Ectodermal cell (in vitro differentiated cells): ENCODE data around the gene ARID2.

Experiments used
- H3K27ac ChIP-seq: 2 replicates; pipeline ENCODE4 v1.7.0; 2013; ENCODE audit warnings: mild to moderate bottlenecking, low read depth, low read length; ENCODE audit not compliant: insufficient read depth, poor library complexity, severe bottlenecking
- H3K27me3 ChIP-seq: 2 replicates; pipeline ENCODE4 v1.7.0; 2013; ENCODE audit warnings: mild to moderate bottlenecking, low read length; ENCODE audit not compliant: insufficient read depth, control insufficient read depth, poor library complexity, severe bottlenecking
- H3K36me3 ChIP-seq: one replicate; pipeline ENCODE4 v1.7.0; 2013; ENCODE audit warnings: low read length; ENCODE audit not compliant: control insufficient read depth, insufficient read depth
- H3K4me1 ChIP-seq: one replicate; pipeline ENCODE4 v1.7.0; 2013; ENCODE audit warnings: low read length; ENCODE audit not compliant: control insufficient read depth, insufficient read depth
- H3K4me3 ChIP-seq: 2 replicates; pipeline ENCODE4 v1.7.0; 2013; ENCODE audit warnings: low read depth, low read length, control low read depth; ENCODE audit not compliant: insufficient read depth
- H3K9me3 ChIP-seq: 2 replicates; pipeline ENCODE4 v1.7.0; 2013; ENCODE audit warnings: mild to moderate bottlenecking, low read length, moderate library complexity; ENCODE audit not compliant: control insufficient read depth
- WGBS, 2 experiments: methylation state at CpG; one replicate each; pipeline ENCODE4 v1.1.7; 2013; ENCODE audit warnings: missing lambda C conversion rate in 2 of 2; 5-methylcytosine and 5-hydroxymethylcytosine counted together

Gene ARID2

DNA sequence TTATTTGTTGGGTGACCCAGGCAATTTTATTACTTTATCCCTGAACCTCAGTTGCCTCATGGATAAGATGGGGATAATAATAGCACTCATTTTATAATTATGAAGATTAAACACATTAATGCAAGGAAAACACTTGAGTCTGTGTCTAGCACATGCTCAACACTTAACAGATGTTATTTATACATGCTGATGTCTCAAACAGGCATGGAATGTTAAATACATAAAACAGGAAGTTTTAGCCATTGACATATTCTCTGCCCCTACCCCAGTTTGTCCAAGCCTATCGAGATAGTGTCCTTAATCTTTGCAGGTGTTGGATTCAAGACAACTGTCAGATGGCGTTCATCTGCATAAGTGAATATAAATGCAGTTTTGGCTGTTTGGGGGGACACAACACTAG, 151.0 kb downstream of the ARID2 start:
- peaks cover 15% of the 10 kb centered on the region for H3K36me3 ChIP-seq
- H3K27ac ChIP-seq: no peak overlapping the region
- H3K27me3 ChIP-seq: no peaks in the 10 kb centered on the region
- no peaks in the 10 kb centered on the region for H3K9me3 ChIP-seq
- 91 to 98% methylated on average over 2 of the region's 2 CpGs for WGBS, 2 experiments
- no peaks in the 10 kb centered on the region for H3K4me1 ChIP-seq
- no peak overlapping the region for H3K4me3 ChIP-seq

DNA sequence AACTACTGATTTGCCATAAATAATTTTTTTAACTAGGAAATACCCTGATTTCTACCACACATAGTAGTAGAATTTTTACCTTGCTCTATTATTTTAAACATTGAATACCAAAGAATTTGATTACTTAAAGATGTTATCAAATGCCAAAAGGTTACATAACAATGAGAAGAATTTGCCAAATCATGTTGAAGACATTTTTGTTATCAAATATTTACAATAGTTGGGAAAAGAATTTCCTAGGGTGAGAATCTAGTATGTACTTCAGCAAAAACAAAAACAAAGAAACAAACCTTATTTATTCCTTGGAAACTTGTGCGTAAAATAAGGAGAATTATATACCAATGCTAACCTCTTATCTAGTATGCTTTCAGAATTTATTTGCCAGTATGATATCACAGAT, 153.7 kb downstream of the ARID2 start:
- Histone ChIP-seq H3K4me1 (no peaks in the 10 kb centered on the region), H3K27ac (no peak overlapping the region), H3K4me3 (no peak overlapping the region), H3K27me3 (no peaks in the 10 kb centered on the region), H3K36me3 (peaks cover 15% of the 10 kb centered on the region), H3K9me3 (no peaks in the 10 kb centered on the region)
- WGBS, 2 experiments: 100% methylated on average over 1 of the region's 1 CpG; no CpG with 5 or more reads in 1 of the 2 experiments

DNA sequence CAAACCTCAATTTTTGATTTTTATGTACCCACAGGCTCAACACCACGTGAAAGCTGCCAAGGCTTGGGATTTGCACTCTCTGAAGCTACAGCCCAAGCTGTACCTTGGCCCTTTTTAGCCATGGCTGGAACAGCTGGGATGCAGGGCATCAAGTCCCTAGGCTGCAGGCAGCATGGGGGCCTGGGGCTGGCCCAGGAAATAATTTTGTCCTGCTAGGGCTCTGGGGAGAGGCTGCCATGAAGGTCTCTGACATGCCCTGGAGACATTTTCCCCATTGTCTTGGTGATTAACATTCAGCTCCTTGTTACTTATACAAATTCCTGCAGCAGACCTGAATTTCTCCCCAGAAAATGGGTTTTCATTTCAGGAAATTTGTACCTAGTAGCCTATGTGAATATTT, 157.2 kb downstream of the ARID2 start:
- H3K9me3 ChIP-seq: no peaks in the 10 kb centered on the region
- H3K27ac ChIP-seq: no peak overlapping the region
- H3K4me1 ChIP-seq: no peaks in the 10 kb centered on the region
- no peaks in the 10 kb centered on the region for H3K27me3 ChIP-seq
- WGBS, 2 experiments: 95% methylated on average over 1 of the region's 1 CpG
- H3K4me3 ChIP-seq: no peak overlapping the region
- H3K36me3 ChIP-seq: peaks cover 9% of the 10 kb centered on the region

DNA sequence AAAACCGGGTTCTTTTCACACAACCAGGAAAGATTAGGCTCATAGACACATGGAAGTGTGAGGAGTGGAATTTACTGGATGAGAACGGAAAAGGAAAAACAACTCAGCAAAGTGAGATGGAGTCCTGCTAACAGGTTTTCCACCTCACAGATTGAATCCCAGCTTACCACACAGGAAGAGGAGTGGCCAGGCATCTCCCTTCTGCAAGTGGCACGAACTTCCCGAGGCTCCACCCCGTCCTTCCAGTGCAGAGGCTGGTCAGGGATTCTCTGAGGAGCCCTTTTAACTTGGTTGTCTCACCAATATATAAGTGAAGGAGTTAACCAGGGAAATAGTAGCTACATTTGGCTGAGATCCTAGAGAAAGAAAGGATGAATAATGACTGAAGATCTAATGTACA, 158.0 kb downstream of the ARID2 start:
- H3K4me3 ChIP-seq: no peak overlapping the region
- WGBS, 2 experiments: 81 to 96% methylated on average over 5 of the region's 5 CpGs
- peaks cover 9% of the 10 kb centered on the region for H3K36me3 ChIP-seq
- no peaks in the 10 kb centered on the region for H3K27me3 ChIP-seq
- no peaks in the 10 kb centered on the region for H3K9me3 ChIP-seq
- no peak overlapping the region for H3K27ac ChIP-seq
- H3K4me1 ChIP-seq: no peaks in the 10 kb centered on the region

DNA sequence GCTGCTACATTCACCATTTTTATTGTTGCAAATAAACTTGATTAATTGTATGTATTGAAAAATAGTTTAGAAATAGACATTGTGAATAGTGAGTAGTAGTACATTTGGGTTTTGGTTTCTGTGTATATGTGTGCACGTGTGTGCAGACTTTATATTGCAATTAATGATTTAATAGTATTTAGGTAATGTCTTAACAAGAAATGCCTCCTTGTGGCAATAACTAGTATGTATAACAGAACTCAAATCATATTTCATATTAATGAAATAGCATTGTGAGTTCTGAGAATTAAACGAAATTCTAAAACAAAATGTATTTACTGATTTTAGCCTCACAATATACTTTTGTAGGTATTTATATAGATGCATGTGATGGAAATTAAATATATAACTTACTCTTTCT, 160.8 kb downstream of the ARID2 start:
- H3K36me3 ChIP-seq: peaks cover 9% of the 10 kb centered on the region

DNA sequence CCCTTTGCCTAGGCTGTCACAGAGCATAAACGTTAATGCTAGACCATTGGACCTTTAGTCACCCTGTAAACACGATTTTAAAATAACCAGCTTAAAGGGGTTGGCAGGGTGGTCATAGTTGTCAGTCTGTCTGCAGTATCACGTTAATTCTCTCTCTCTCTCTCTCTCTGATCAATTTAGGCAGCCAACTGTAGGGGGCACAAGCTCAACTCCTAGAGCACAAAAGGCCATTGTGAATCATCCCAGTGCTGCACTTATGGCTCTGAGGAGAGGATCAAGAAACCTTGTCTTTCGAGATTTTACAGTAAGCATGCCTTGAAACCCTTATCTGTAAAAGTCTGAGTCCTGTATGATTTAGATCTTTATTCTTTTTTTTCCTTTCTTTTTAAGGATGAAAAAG, 163.7 kb downstream of the ARID2 start:
- 51 to 55% methylated on average over 4 of the region's 4 CpGs for WGBS, 2 experiments
- Histone ChIP-seq H3K4me1 (no peaks in the 10 kb centered on the region), H3K4me3 (no peak overlapping the region), H3K36me3 (peaks cover 27% of the 10 kb centered on the region), H3K27me3 (no peaks in the 10 kb centered on the region), H3K9me3 (no peaks in the 10 kb centered on the region), H3K27ac (no peak overlapping the region)

More for the DNA sequence above, 160.8 kb downstream of the ARID2 start:
- Histone ChIP-seq H3K27me3 (no peaks in the 10 kb centered on the region), H3K9me3 (no peaks in the 10 kb centered on the region), H3K27ac (no peak overlapping the region), H3K4me1 (no peaks in the 10 kb centered on the region), H3K4me3 (no peak overlapping the region)
- 89 to 100% methylated on average over 1 of the region's 2 CpGs for WGBS, 2 experiments

DNA sequence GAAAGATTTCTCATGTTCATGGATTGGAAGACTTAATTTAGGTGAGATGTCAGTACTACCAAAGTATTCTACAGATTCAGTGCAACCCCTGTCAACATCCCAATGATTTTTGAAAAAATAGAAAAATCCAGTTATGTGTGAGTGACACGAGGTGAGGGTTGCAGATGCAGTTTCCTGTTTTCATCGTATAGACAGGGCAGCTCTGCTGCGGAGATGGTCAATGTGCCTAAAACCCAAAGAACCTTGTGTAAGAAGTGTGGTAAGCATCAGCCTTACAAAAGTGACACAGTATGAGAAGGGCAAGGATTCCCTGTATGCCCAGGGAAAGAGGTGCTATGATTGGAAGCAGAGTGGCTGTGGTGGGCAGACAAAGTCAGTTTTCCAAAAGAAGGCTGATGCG, 166.5 kb downstream of the ARID2 start:
- Histone ChIP-seq H3K9me3 (no peaks in the 10 kb centered on the region), H3K4me1 (no peaks in the 10 kb centered on the region), H3K4me3 (no peak overlapping the region), H3K27ac (no peak overlapping the region), H3K27me3 (no peaks in the 10 kb centered on the region), H3K36me3 (peaks cover 28% of the 10 kb centered on the region)
- WGBS, 2 experiments: 96 to 97% methylated on average over 4 of the region's 4 CpGs

DNA sequence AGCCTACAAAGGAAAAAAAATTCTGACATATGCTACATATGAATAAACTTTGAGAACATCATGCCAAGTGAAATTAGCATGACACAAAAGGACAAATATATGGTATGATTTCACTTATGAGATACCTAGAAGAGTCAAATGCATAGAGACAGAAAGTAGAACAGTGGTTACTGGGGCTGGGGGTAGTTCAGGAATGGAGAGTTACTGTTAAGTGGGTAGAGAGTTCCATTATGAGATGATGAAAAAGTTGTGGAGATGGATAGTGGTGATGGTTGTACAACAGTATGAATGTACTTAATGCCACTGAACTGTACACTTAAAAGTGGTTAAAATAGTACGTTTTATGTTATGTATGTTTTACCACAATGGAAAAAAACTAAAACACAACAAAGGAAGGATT, 168.6 kb downstream of the ARID2 start:
- H3K9me3 ChIP-seq: no peaks in the 10 kb centered on the region
- WGBS, 2 experiments: 100% methylated on average over 1 of the region's 1 CpG; no CpG with 5 or more reads in 1 of the 2 experiments
- H3K4me1 ChIP-seq: no peaks in the 10 kb centered on the region
- H3K4me3 ChIP-seq: no peak overlapping the region
- no peaks in the 10 kb centered on the region for H3K27me3 ChIP-seq
- H3K36me3 ChIP-seq: peaks cover 28% of the 10 kb centered on the region
- no peak overlapping the region for H3K27ac ChIP-seq

DNA sequence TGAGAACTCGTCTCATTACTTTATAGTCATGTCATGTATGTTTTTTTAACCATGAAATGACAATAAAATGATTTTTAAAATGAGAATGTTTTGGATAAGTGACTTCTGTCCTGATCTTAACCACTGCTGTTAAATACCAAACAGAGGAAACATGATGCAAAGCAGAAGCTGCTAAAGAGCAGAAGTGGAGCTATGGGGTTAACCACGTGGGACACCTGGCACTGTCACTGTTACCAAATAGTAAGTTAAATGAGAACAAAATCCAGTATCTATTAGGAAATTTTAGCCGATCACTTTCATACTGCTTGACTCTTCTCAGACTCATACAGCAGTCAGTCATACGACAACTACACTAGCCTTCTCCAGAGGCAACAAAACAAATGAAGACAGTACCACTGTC, 178.4 kb downstream of the ARID2 start:
- 96 to 97% methylated on average over 3 of the region's 4 CpGs for WGBS, 2 experiments
- Histone ChIP-seq H3K27ac (no peak overlapping the region), H3K36me3 (no peaks in the 10 kb centered on the region), H3K4me3 (no peak overlapping the region), H3K9me3 (no peaks in the 10 kb centered on the region), H3K4me1 (no peaks in the 10 kb centered on the region), H3K27me3 (no peaks in the 10 kb centered on the region)

DNA sequence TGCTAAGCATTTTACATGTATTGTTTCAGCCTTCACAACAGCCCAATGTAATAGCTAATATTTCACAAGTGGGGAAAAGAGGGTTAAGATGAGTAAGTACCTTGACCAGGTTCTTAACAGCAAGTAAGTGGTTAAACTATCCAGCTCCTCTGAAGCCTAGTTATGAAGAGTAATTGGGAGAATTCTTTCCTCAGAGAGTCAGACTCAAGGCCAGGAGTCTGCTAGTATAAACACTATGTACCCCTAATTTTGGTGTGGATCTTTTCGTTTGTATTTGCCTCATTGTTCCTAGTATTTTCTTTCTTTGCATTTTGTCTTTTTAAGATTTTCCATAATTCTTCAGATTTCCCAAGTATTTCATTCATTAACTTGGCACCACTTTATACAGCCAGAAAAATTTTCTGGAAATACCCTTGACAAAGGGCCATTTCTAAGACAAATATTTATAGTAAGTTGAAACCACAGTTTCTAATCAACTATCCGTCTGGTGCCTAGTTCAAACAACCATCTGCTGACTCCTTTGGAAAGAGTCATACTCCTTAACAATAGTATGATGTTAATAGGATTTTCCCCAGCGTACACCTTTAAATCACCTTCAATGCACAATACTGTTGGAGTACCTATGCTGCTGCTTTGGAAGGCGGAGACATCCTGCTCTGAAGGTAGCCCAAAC, 179.7 kb downstream of the ARID2 start:
- no peaks in the 10 kb centered on the region for H3K4me1 ChIP-seq
- no peaks in the 10 kb centered on the region for H3K9me3 ChIP-seq
- no peaks in the 10 kb centered on the region for H3K27me3 ChIP-seq
- 100% methylated on average over 3 to 4 of the region's 4 CpGs for WGBS, 2 experiments
- no peak overlapping the region for H3K4me3 ChIP-seq
- no peak overlapping the region for H3K27ac ChIP-seq
- no peaks in the 10 kb centered on the region for H3K36me3 ChIP-seq

DNA sequence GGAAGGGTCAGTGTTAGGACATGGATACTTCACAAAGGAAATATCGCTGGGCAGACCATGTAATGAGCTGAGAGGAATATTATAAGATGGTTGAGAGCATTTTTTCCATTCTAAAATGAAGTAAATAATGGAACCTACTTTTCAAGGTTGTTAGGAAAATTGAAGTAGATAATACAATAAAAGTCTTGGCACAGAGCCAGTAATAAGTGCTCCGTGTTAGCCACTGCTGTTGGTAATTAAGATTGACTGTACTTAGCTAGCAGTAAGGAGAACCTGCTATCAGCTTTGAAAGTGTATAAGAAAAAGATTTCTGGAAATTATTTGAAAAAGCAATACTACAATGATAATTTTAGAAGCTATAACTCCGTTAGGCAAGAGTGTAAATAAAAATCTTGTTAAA, 183.3 kb downstream of the ARID2 start:
- Histone ChIP-seq H3K9me3 (no peaks in the 10 kb centered on the region), H3K4me3 (no peak overlapping the region), H3K27me3 (no peaks in the 10 kb centered on the region), H3K36me3 (no peaks in the 10 kb centered on the region), H3K4me1 (no peaks in the 10 kb centered on the region), H3K27ac (no peak overlapping the region)
- WGBS, 2 experiments: 93 to 98% methylated on average over 3 of the region's 3 CpGs
